Measurements from ENCODE around the gene TRPC3.

GRCh38 chr4:121861426-121861825 lies 90.4 kb downstream of the TRPC3 start:
- no peak for TF ChIP-seq POU6F1 (CRISPR knock-in tag; IDR thresholded peaks at IDR 0.05; ENCODE audit: borderline replicate concordance, low read depth)
- no peak for TF ChIP-seq RARB (CRISPR knock-in tag; IDR thresholded peaks at IDR 0.05)
- no peak for TF ChIP-seq TCF4 (CRISPR knock-in tag; IDR thresholded peaks at IDR 0.05; ENCODE audit: borderline replicate concordance)
- no peak for TF ChIP-seq PATZ1 (CRISPR knock-in tag; IDR thresholded peaks at IDR 0.05; ENCODE audit: borderline replicate concordance)
- TF ChIP-seq ZFP3 (CRISPR knock-in tag; IDR thresholded peaks at IDR 0.05), result no peak
- no peak for TF ChIP-seq CREB5 (CRISPR knock-in tag; IDR thresholded peaks at IDR 0.05; ENCODE audit: low read depth)

All from SK-N-SH treated with all-trans-retinoic acid at 6 μM for 48 hours (cell line).